Right atrium auricular region (tissue), 2 donors: Measurements from ENCODE around the gene SLC29A1. TPM values are rescaled to one million over a fixed set of nuclear protein-coding genes. Genes with fewer than 3 reads are reported as not detected.
A peak's percentile ranks its signal among the peaks of the same experiment; 100 is the strongest.

Source experiments
- DNase-seq: peaks from one replicate; pipeline ENCODE4 v3.0.0-alpha.2; 2019; ENCODE audit warnings: low spot score
- H3K27ac ChIP-seq, 2 donors: fragments of 200-600 bp; sonication (generic); 1 replicate in 1 of 2; 2 replicates in 1 of 2; pipeline ENCODE4 v1.5.1; 2016 to 2019
- H3K27me3 ChIP-seq, 2 donors: fragments of 200-600 bp; sonication (generic); one replicate each; pipeline versions ENCODE4 v1.5.1 to v1.6.0; 2017 to 2019
- H3K36me3 ChIP-seq: fragments of 200-600 bp; sonication (generic); one replicate; pipeline ENCODE4 v1.5.1; 2016
- H3K4me1 ChIP-seq, 2 donors: fragments of 200-600 bp; sonication (generic); one replicate each; pipeline versions ENCODE4 v1.5.1 to v1.6.0; 2017 to 2019
- H3K4me3 ChIP-seq, 2 donors: fragments of 200-600 bp; sonication (generic); 1 replicate in 1 of 2; 2 replicates in 1 of 2; pipeline ENCODE4 v1.5.1; 2017 to 2019; ENCODE audit warnings: mild to moderate bottlenecking in 1 of 2, moderate library complexity in 1 of 2
- H3K9me3 ChIP-seq, 2 donors: fragments of 200-600 bp; sonication (generic); one replicate each; pipeline ENCODE4 v1.5.1; 2019
- total RNA-seq, 2 donors: library from RNA; depleted of rRNA; stranded (reverse); fragments of >200 nt; gene quantifications; one replicate each; pipeline ENCODE4 v1.1.0, GENCODE V29; 2016
- TF ChIP-seq, protein P1 (sequence below), 2 donors: fragments of 200-600 bp; sonication (generic); IDR thresholded peaks; one replicate each; pipeline ENCODE4 v1.5.1; 2019; ENCODE audit warnings: antibody characterized with exemption in 2 of 2

Gene SLC29A1
- total RNA-seq, 2 donors from 2014 or later, result 105 to 256 TPM

DNA sequence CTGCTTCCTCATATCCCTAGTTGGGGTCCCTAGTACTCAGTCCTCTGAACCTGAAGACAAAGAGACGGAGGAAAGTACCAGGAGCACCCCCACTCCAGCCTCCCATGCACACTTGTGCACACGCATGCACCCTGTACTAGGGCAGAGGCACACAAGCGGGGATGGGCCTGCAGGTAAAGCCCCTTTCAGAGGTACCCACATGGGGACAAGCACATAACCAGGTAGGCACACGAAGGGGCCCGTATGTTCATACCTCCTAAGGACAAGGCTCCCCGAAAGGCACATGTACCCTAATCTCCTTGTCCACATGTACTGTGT, 48.0 kb downstream of the SLC29A1 start:
- H3K4me1 ChIP-seq, result peaks cover 0 to 8% of the 10 kb centered on the region in 2 donors
- no peak overlapping the region for H3K4me3 ChIP-seq
- H3K36me3 ChIP-seq, result no peaks in the 10 kb centered on the region
- H3K9me3 ChIP-seq, result no peaks in the 10 kb centered on the region
- DNase-seq, result no peak
- peaks cover 0 to 18% of the 10 kb centered on the region in 2 donors for H3K27me3 ChIP-seq
- TF ChIP-seq, protein P1, sequence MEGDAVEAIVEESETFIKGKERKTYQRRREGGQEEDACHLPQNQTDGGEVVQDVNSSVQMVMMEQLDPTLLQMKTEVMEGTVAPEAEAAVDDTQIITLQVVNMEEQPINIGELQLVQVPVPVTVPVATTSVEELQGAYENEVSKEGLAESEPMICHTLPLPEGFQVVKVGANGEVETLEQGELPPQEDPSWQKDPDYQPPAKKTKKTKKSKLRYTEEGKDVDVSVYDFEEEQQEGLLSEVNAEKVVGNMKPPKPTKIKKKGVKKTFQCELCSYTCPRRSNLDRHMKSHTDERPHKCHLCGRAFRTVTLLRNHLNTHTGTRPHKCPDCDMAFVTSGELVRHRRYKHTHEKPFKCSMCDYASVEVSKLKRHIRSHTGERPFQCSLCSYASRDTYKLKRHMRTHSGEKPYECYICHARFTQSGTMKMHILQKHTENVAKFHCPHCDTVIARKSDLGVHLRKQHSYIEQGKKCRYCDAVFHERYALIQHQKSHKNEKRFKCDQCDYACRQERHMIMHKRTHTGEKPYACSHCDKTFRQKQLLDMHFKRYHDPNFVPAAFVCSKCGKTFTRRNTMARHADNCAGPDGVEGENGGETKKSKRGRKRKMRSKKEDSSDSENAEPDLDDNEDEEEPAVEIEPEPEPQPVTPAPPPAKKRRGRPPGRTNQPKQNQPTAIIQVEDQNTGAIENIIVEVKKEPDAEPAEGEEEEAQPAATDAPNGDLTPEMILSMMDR (IDR thresholded peaks at IDR 0.05), result no peak
- no peak overlapping the region for H3K27ac ChIP-seq

- H3K36me3 ChIP-seq, result no peaks in the 10 kb centered on the region
- no peak for DNase-seq
- H3K27ac ChIP-seq, result no peak overlapping the region
- TF ChIP-seq, protein P1 (IDR thresholded peaks at IDR 0.05), result no peak
- no peaks in the 10 kb centered on the region for H3K9me3 ChIP-seq
- peaks cover 0 to 10% of the 10 kb centered on the region in 2 donors for H3K4me1 ChIP-seq
- peaks cover 0 to 20% of the 10 kb centered on the region in 2 donors for H3K27me3 ChIP-seq
- H3K4me3 ChIP-seq, result no peak overlapping the region
Observed at GRCh38 chr6:44271914-44272313, 48.5 kb downstream of the SLC29A1 start.

- no peaks in the 10 kb centered on the region for H3K9me3 ChIP-seq
- no peak for DNase-seq
- H3K27me3 ChIP-seq, result peaks cover 0 to 20% of the 10 kb centered on the region in 2 donors
- peaks cover 0 to 10% of the 10 kb centered on the region in 2 donors for H3K4me1 ChIP-seq
- TF ChIP-seq, protein P1 (IDR thresholded peaks at IDR 0.05), result no peak
- H3K36me3 ChIP-seq, result no peaks in the 10 kb centered on the region
- H3K4me3 ChIP-seq, result no peak overlapping the region
- H3K27ac ChIP-seq, result no peak overlapping the region
Observed at GRCh38 chr6:44272529-44272928, 49.1 kb downstream of the SLC29A1 start.

- Histone ChIP-seq H3K4me1 (peaks cover 0 to 10% of the 10 kb centered on the region in 2 donors), H3K27ac (no peak overlapping the region), H3K9me3 (no peaks in the 10 kb centered on the region), H3K36me3 (no peaks in the 10 kb centered on the region), H3K4me3 (no peak overlapping the region), H3K27me3 (peaks cover 0 to 20% of the 10 kb centered on the region in 2 donors)
- TF ChIP-seq, protein P1 (IDR thresholded peaks at IDR 0.05), result no peak
- no peak for DNase-seq
Observed at GRCh38 chr6:44272999-44273566, 49.7 kb downstream of the SLC29A1 start.

DNA sequence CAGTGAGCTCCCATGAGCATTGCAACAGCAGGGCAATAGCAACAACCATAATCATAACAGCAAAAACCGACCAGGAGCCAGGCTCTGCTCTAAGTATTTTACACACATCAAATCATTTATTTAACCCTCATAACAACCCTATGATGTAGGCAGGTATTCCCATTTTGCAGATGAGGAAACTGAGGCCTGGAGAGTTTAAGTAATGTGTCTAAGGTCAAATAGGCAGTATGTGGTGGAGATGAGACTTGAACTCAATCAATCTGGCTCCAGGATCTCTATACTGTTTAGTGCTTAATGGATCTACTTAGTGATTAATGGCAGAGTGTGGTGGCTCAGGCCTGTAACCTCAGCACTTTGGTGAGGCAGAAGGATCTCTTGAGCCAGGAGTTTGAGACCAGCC, 50.2 kb downstream of the SLC29A1 start:
- Histone ChIP-seq H3K27ac (no peak overlapping the region), H3K4me1 (peaks cover 0 to 10% of the 10 kb centered on the region in 2 donors), H3K27me3 (peaks cover 0 to 20% of the 10 kb centered on the region in 2 donors), H3K36me3 (no peaks in the 10 kb centered on the region), H3K4me3 (no peak overlapping the region), H3K9me3 (no peaks in the 10 kb centered on the region)
- TF ChIP-seq, protein P1 (IDR thresholded peaks at IDR 0.05), result no peak
- DNase-seq, result no peak

DNA sequence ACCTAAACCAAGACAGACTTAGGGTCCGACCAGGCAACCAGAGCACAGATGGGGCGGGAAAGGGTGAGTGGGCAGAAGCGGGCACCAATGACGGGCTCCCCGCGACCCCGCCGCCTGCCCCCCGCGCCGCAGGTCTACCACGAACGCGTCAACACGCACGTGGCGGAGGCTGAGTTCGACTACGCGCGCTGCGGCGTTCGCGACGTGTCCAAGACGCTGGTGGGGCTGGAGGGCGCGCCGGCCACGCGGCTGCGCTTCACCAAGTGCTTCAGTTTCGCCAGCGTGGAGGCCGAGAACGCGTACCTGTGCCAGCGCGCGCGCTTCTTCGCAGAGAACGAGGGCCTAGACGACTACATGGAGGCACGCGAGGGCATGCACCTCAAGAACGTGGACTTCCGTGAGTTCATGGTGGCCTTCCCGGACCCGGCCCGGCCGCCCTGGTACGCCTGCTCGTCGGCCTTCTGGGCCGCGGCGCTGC, 51.9 kb downstream of the SLC29A1 start:
- no peak for DNase-seq
- Histone ChIP-seq H3K27ac (no peak overlapping the region), H3K9me3 (no peaks in the 10 kb centered on the region), H3K36me3 (no peaks in the 10 kb centered on the region), H3K27me3 (peaks cover 0 to 15% of the 10 kb centered on the region in 2 donors), H3K4me3 (peak overlapping the region in 1 of 2 donors; percentile 39), H3K4me1 (peaks cover 0 to 10% of the 10 kb centered on the region in 2 donors)
- TF ChIP-seq, protein P1 (IDR thresholded peaks at IDR 0.05), result no peak
